Measurements from ENCODE around the gene SRRM3. TPM values are rescaled to one million over a fixed set of nuclear protein-coding genes. Genes with fewer than 3 reads are reported as not detected.

Gene SRRM3
- total and polyA plus RNA-seq, 11 donors, result 1.6 to 28.5 (median 6.5) TPM

- TF ChIP-seq POLR2A (IDR thresholded peaks at IDR 0.05) (peak in 1 of 2 donors; percentile 61), CTCF (IDR thresholded peaks at IDR 0.05) (no peak)
- Histone ChIP-seq H3K27me3 (no peaks in the 10 kb centered on the region), H3K4me3 (peak overlapping the region in 11 of 12 donors; percentile 19 to 54 (median 37)), H3K36me3 (no peaks in the 10 kb centered on the region), H3K9me3 (no peaks in the 10 kb centered on the region), H3K4me1 (peaks cover 6 to 56% (median 37%) of the 10 kb centered on the region in 12 donors), H3K27ac (peak overlapping the region; percentile 89 to 100 (median 94))
- intact Hi-C loops (cut with DNase I), result loop anchor here in 3 of 10 donors (1.0 to 5.0 kb wide), 3 partner anchors 8 to 117 kb away; partner anchors contain the start of genes HSPB1 (in 1 of the 3) and YWHAG (in 1 of the 3)
- 8 to 26% (median 16%) methylated on average over 16 to 20 of the region's 20 CpGs for WGBS, 4 donors
- ATAC-seq, result peak; percentile 81 to 92 (median 88)
- DNase-seq, result peak; percentile 95 to 99 (median 97)
These were observed 92.8 kb downstream of the SRRM3 start for GRCh38 chr7:76294344-76295024.

DNA sequence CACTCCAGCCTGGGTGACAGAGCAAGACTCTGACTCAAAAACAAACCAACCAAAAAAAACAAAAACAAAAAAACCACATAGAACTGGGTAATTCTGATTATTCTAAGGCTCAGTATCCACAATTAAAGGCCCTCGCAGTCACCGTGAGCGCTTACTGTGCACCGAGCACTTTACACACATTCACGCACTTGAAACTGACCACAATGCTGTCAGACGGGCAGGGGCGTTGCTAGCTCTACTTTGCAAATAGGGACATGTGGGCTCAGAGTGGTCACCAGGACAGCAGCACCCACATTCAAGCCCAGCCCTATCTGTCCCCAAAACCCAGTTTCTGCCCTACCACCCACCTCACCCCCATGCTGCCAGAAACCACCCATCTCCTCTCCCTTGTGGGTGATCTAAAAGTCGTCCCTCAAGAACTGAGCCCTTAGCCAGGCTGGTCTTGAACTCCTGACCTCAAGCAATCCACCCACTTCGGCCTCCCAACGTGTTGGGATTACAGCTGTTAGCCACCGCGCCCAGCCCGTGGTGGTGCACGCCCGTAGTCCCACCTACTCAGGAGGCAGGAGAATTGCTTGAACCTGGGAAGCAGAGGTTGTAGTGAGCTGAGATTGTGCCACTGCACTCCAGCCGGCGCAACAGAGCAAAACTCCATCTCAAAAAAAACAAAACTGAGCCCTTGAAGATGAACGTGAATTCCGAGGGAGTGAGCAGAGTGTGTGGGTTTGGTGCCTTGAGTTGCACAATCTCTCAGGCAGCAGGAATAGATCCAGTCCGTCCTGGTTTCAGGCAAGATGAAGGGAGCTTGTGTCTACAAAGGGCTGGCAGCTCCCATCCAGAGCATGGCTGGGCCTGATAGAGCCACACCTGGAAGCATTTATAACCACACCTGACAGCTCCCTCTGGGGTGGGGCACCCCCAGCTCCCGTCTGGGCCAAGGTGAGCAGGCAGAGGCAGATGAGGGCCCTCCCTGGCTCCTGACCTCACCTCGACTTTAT, 95.3 kb downstream of the SRRM3 start:
- no peaks in the 10 kb centered on the region for H3K9me3 ChIP-seq
- no peaks in the 10 kb centered on the region for H3K27me3 ChIP-seq
- DNase-seq (peak in 1 of 5 donors; percentile 53), ATAC-seq (peak in 2 of 4 donors; percentile 9 to 14)
- no peak for TF ChIP-seq CTCF (IDR thresholded peaks at IDR 0.05)
- H3K36me3 ChIP-seq, result no peaks in the 10 kb centered on the region
- peak overlapping the region; percentile 16 to 98 (median 60) for H3K27ac ChIP-seq
- WGBS, 4 donors, result 75 to 85% (median 80%) methylated on average over 21 to 22 of the region's 22 CpGs
- intact Hi-C loops (cut with DNase I), result no loop called here
- no peak overlapping the region for H3K4me3 ChIP-seq
- H3K4me1 ChIP-seq, result peaks cover 6 to 45% (median 33%) of the 10 kb centered on the region in 12 donors

DNA sequence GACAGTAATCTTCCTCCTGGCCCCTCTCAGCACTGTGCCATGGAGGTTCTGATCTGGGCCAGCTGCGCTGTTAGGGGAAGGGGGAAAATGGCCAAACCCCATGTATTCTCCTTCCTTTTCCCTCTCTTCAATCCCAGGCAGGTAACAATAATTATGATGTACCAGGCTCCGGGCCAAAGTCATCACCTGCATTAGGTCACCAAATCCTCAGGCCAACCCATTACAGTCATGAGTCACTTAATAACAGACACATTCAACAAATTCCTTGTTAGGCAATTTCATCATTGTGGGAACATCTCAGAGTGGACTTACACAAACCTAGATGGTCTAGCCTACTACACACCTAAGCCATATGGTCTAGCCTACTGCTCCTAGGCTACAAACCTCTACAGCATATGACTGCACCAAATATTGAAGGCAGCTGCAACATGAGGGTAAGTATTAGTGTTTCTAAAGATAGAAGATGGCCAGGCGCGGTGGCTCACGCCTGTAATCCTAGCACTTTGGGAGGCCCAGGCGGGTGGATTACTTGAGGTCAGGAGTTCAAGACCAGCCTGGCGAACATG, 98.6 kb downstream of the SRRM3 start:
- Histone ChIP-seq H3K27ac (peak overlapping the region in 2 of 12 donors; percentile 6 to 100), H3K9me3 (no peaks in the 10 kb centered on the region), H3K4me3 (no peak overlapping the region), H3K27me3 (no peaks in the 10 kb centered on the region), H3K36me3 (peaks cover 0 to 14% (median 8%) of the 10 kb centered on the region in 9 donors), H3K4me1 (peaks cover 3 to 29% (median 23%) of the 10 kb centered on the region in 12 donors)
- DNase-seq (no peak), ATAC-seq (no peak)
- intact Hi-C loops (cut with DNase I), result no loop called here
- 77 to 87% (median 82%) methylated on average over 7 of the region's 7 CpGs for WGBS, 4 donors
- TF ChIP-seq POLR2A (IDR thresholded peaks at IDR 0.05) (no peak), CTCF (IDR thresholded peaks at IDR 0.05) (no peak)

Measured in heart left ventricle (tissue), 16 donors.